Effector memory CD8-positive, alpha-beta T cell (primary cell): ENCODE measurements around the gene CALML5.

Experiments
- ATAC-seq: fragments of 150-1000 bp; cut with Tn5 transposase; replicated peaks from 2 replicates; pipeline ENCODE4 v1.10.0; 2021; ENCODE audit warnings: mild to moderate bottlenecking, moderate library complexity
- DNase-seq, 3 experiments: peaks; one replicate each; pipeline ENCODE4 v3.0.0; 2021
- H3K27ac Mint-ChIP-seq, 2 donors: one replicate each; pipeline ENCODE4 v1.8.0; 2022; ENCODE audit warnings: mild to moderate bottlenecking in 2 of 2, mixed read lengths in 2 of 2, moderate library complexity in 2 of 2
- H3K27me3 Mint-ChIP-seq, 2 donors: one replicate each; pipeline ENCODE4 v1.8.0; 2022; ENCODE audit warnings: mixed read lengths in 2 of 2
- H3K36me3 Mint-ChIP-seq: one replicate; pipeline ENCODE4 v1.8.0; 2022; ENCODE audit warnings: mild to moderate bottlenecking, moderate library complexity, mixed read lengths; ENCODE audit not compliant: insufficient read depth
- H3K4me1 Mint-ChIP-seq, 2 donors: one replicate each; pipeline ENCODE4 v1.8.0; 2022; ENCODE audit warnings: low read depth in 2 of 2, mixed read lengths in 2 of 2
- H3K4me3 Mint-ChIP-seq, 2 donors: one replicate each; pipeline ENCODE4 v1.8.0; 2022; ENCODE audit warnings: mild to moderate bottlenecking in 2 of 2, mixed read lengths in 2 of 2, moderate library complexity in 2 of 2
- H3K9me3 Mint-ChIP-seq, 2 donors: one replicate each; pipeline ENCODE4 v1.8.0; 2022; ENCODE audit warnings: mixed read lengths in 2 of 2

CALML5 gene

GRCh38 chr10:5458949-5459747 lies 40.2 kb downstream of the CALML5 start:
- no peak for DNase-seq
- Mint-ChIP-seq H3K9me3 (no peaks in the 10 kb centered on the region), H3K27me3 (peaks cover 5 to 10% of the 10 kb centered on the region in 2 donors), H3K4me1 (no peaks in the 10 kb centered on the region), H3K36me3 (peaks cover 6% of the 10 kb centered on the region), H3K4me3 (no peak overlapping the region), H3K27ac (no peak overlapping the region)
- ATAC-seq, result no peak

- Mint-ChIP-seq H3K4me3 (no peak overlapping the region), H3K9me3 (no peaks in the 10 kb centered on the region), H3K4me1 (no peaks in the 10 kb centered on the region), H3K27me3 (peaks cover 3 to 10% of the 10 kb centered on the region in 2 donors), H3K36me3 (peaks cover 6% of the 10 kb centered on the region), H3K27ac (no peak overlapping the region)
- ATAC-seq, result no peak
- DNase-seq, result no peak
These were observed 40.9 kb downstream of the CALML5 start for GRCh38 chr10:5458425-5458824.

- Mint-ChIP-seq H3K4me3 (no peak overlapping the region), H3K27me3 (peaks cover 0 to 3% of the 10 kb centered on the region in 2 donors), H3K36me3 (peaks cover 6% of the 10 kb centered on the region), H3K4me1 (no peaks in the 10 kb centered on the region), H3K27ac (no peak overlapping the region), H3K9me3 (no peaks in the 10 kb centered on the region)
- no peak for ATAC-seq
- no peak for DNase-seq
These were observed 41.6 kb downstream of the CALML5 start for GRCh38 chr10:5457741-5458140.

GRCh38 chr10:5456563-5456962 lies 42.8 kb downstream of the CALML5 start:
- Mint-ChIP-seq H3K9me3 (no peaks in the 10 kb centered on the region), H3K27me3 (no peaks in the 10 kb centered on the region), H3K4me1 (no peaks in the 10 kb centered on the region), H3K4me3 (no peak overlapping the region), H3K36me3 (peaks cover 6% of the 10 kb centered on the region), H3K27ac (no peak overlapping the region)
- DNase-seq (no peak), ATAC-seq (no peak)

GRCh38 chr10:5453749-5454489 lies 45.5 kb downstream of the CALML5 start:
- Mint-ChIP-seq H3K27ac (no peak overlapping the region), H3K36me3 (peaks cover 6% of the 10 kb centered on the region), H3K4me1 (no peaks in the 10 kb centered on the region), H3K4me3 (no peak overlapping the region), H3K9me3 (no peaks in the 10 kb centered on the region), H3K27me3 (no peaks in the 10 kb centered on the region)
- ATAC-seq (no peak), DNase-seq (no peak)

- DNase-seq, result no peak
- Mint-ChIP-seq H3K27ac (no peak overlapping the region), H3K36me3 (no peaks in the 10 kb centered on the region)
These were observed 48.6 kb downstream of the CALML5 start for GRCh38 chr10:5450605-5451384.

GRCh38 chr10:5449823-5450222 lies 49.5 kb downstream of the CALML5 start:
- no peak overlapping the region for H3K4me3 Mint-ChIP-seq

More at GRCh38 chr10:5450605-5451384, 48.6 kb downstream of the CALML5 start:
- Mint-ChIP-seq H3K9me3 (no peaks in the 10 kb centered on the region), H3K4me1 (peaks cover 8 to 9% of the 10 kb centered on the region in 2 donors), H3K4me3 (no peak overlapping the region), H3K27me3 (no peaks in the 10 kb centered on the region)
- ATAC-seq, result no peak

GRCh38 chr10:5449227-5449626 lies 50.1 kb downstream of the CALML5 start:
- DNase-seq (no peak), ATAC-seq (no peak)
- Mint-ChIP-seq H3K36me3 (no peaks in the 10 kb centered on the region), H3K9me3 (no peaks in the 10 kb centered on the region), H3K27me3 (no peaks in the 10 kb centered on the region), H3K4me3 (no peak overlapping the region), H3K4me1 (peaks cover 8 to 9% of the 10 kb centered on the region in 2 donors), H3K27ac (no peak overlapping the region)

More at GRCh38 chr10:5449823-5450222, 49.5 kb downstream of the CALML5 start:
- Mint-ChIP-seq H3K27ac (no peak overlapping the region), H3K36me3 (no peaks in the 10 kb centered on the region), H3K4me1 (peaks cover 8 to 9% of the 10 kb centered on the region in 2 donors), H3K9me3 (no peaks in the 10 kb centered on the region), H3K27me3 (no peaks in the 10 kb centered on the region)
- DNase-seq (no peak), ATAC-seq (no peak)
